Glutamatergic neuron (in vitro differentiated cells): ENCODE results near the gene SELENOV. TPM values are rescaled to one million over a fixed set of nuclear protein-coding genes. Genes with fewer than 3 reads are reported as not detected.

Source experiments
- DNase-seq: peaks from one replicate; pipeline ENCODE4 v3.0.0; 2022
- H3K27ac Mint-ChIP-seq: one replicate; pipeline ENCODE4 v1.8.0; 2020; ENCODE audit warnings: mild to moderate bottlenecking, mixed read lengths, inconsistent platforms; ENCODE audit not compliant: unreplicated experiment
- H3K27me3 Mint-ChIP-seq: one replicate; pipeline ENCODE4 v1.8.0; 2020; ENCODE audit warnings: mild to moderate bottlenecking, moderate library complexity, mixed read lengths, inconsistent platforms; ENCODE audit not compliant: unreplicated experiment
- H3K36me3 Mint-ChIP-seq: one replicate; pipeline ENCODE4 v1.8.0; 2020; ENCODE audit warnings: mild to moderate bottlenecking, mixed read lengths, inconsistent platforms; ENCODE audit not compliant: unreplicated experiment
- H3K4me1 Mint-ChIP-seq: one replicate; pipeline ENCODE4 v1.8.0; 2020; ENCODE audit warnings: mild to moderate bottlenecking, low read depth, mixed read lengths, inconsistent platforms; ENCODE audit not compliant: unreplicated experiment
- H3K4me3 Mint-ChIP-seq: one replicate; pipeline ENCODE4 v1.8.0; 2020; ENCODE audit warnings: mild to moderate bottlenecking, mixed read lengths, inconsistent platforms; ENCODE audit not compliant: unreplicated experiment
- H3K9me3 Mint-ChIP-seq: one replicate; pipeline ENCODE4 v1.8.0; 2020; ENCODE audit warnings: mild to moderate bottlenecking, moderate library complexity, mixed read lengths, inconsistent platforms; ENCODE audit not compliant: unreplicated experiment
- total RNA-seq: library from RNA; stranded (reverse); fragmentation: NEBNext Ultra II Directional; extraction: Animal tissue kit (Norgen Biotek cat#: 25700); gene quantifications from one replicate; pipeline ENCODE4 v1.2.1, GENCODE V29; 2021; ENCODE audit not compliant: unreplicated experiment
- TF ChIP-seq, protein P1 (sequence below): fragments of 200-600 bp; sonication (generic); IDR thresholded peaks from one replicate; pipeline ENCODE4 v1.5.0; 2021; ENCODE audit not compliant: partially characterized antibody, unreplicated experiment

SELENOV gene
- total RNA-seq, 1 donor from 2014 or later, result 9.9 TPM

DNA sequence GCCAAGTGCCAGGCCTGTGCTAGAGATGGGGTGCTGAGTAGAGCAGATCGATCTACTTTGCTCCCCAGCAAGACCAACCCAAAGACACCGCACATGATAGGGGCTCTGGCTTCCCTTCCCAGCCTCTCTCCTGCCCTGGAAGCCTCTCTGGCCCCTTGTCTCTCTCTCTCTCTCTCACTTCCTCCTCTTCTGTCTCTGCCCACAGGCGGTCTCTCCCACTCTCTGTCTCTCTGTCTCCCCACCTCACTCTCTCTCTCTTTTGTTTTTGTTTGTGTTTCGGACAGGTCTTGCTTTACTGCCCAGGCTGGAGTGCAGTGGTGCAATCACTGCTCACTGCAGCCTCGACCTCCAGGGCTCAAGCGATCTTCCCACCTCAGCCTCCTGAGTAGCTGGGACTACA is 1.3 kb downstream of the SELENOV start:
- Mint-ChIP-seq H3K27ac (peak overlapping the region; percentile 69), H3K4me3 (peak overlapping the region; percentile 89), H3K4me1 (peaks cover 14% of the 10 kb centered on the region), H3K9me3 (peaks cover 28% of the 10 kb centered on the region), H3K36me3 (peaks cover 5% of the 10 kb centered on the region), H3K27me3 (peaks cover 24% of the 10 kb centered on the region)
- TF ChIP-seq, protein P1, sequence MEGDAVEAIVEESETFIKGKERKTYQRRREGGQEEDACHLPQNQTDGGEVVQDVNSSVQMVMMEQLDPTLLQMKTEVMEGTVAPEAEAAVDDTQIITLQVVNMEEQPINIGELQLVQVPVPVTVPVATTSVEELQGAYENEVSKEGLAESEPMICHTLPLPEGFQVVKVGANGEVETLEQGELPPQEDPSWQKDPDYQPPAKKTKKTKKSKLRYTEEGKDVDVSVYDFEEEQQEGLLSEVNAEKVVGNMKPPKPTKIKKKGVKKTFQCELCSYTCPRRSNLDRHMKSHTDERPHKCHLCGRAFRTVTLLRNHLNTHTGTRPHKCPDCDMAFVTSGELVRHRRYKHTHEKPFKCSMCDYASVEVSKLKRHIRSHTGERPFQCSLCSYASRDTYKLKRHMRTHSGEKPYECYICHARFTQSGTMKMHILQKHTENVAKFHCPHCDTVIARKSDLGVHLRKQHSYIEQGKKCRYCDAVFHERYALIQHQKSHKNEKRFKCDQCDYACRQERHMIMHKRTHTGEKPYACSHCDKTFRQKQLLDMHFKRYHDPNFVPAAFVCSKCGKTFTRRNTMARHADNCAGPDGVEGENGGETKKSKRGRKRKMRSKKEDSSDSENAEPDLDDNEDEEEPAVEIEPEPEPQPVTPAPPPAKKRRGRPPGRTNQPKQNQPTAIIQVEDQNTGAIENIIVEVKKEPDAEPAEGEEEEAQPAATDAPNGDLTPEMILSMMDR, result no peak
- no peak for DNase-seq

DNA sequence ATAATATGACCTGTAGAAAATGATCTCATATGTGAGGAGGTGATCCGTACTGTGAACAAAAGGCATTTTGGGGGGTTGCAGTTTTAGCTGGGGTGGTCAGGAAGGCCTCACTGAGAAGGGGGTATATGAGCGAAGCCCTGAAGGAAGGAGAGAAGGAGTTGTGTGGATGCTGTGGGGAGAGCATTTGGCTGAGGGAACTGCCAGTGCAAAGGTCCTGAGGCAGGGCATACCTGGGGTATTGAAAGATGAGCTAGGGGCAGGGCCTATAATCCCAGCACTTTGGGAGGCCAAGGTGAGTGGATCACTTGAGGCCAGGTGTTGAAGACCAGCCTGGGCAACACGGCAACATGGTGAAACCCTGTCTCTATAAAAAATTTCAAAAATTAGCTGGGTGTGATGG is 2.5 kb downstream of the SELENOV start:
- H3K4me3 Mint-ChIP-seq, result peak overlapping the region; percentile 76

DNA sequence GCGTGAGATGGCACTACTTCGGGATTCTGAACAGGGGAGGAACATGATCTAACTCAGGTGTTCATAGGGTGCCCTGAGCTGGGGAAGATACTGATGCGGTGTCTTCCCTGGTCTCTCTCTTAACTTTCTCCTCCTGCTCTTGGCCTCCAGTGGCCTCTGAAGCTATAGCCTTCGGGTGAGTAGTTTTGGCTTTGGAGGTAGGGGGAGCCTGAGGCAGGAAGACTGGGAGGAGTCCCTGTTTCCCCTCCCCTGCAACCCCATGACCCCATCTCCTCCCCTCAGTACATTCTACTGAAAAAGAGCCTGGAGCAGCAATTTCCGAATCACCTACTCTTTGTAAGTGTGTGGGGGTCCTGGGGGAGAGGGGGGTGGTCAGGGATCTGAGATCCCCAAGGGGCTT is 3.5 kb downstream of the SELENOV start:
- no peak for DNase-seq
- TF ChIP-seq, protein P1, result no peak
- Mint-ChIP-seq H3K4me1 (peaks cover 14% of the 10 kb centered on the region), H3K36me3 (peaks cover 5% of the 10 kb centered on the region), H3K27ac (peak overlapping the region; percentile 12), H3K4me3 (peak overlapping the region; percentile 75), H3K27me3 (peaks cover 24% of the 10 kb centered on the region), H3K9me3 (peaks cover 28% of the 10 kb centered on the region)

More for the DNA sequence above, 2.5 kb downstream of the SELENOV start:
- Mint-ChIP-seq H3K9me3 (peaks cover 28% of the 10 kb centered on the region), H3K36me3 (peaks cover 5% of the 10 kb centered on the region), H3K4me1 (peaks cover 14% of the 10 kb centered on the region), H3K27ac (peak overlapping the region; percentile 29), H3K27me3 (peaks cover 24% of the 10 kb centered on the region)
- DNase-seq, result no peak
- TF ChIP-seq, protein P1, result no peak

DNA sequence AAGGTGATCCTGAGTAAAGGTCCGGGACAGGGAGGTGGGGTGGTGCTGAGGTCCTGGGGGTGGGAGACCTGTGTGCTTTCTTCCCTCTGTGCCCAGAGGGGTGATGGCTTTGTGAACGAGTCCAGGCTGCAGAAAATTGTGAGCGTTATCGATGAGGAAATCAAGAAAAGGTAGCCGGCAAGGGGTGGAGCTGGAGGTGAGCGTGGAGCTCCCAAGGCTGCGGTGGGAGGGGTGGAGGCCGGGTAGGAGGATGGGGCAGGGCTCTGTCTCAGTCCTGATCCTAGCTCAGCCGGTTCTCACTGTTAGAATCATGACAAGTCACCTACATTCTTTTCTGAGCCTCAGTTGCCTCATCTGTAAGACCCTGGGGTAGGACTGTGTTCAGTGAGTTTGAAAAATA is 4.0 kb downstream of the SELENOV start:
- Mint-ChIP-seq H3K4me1 (peaks cover 14% of the 10 kb centered on the region), H3K27me3 (peaks cover 24% of the 10 kb centered on the region), H3K9me3 (peaks cover 24% of the 10 kb centered on the region), H3K36me3 (peaks cover 5% of the 10 kb centered on the region), H3K4me3 (peak overlapping the region; percentile 75), H3K27ac (peak overlapping the region; percentile 52)
- no peak for DNase-seq
- TF ChIP-seq, protein P1, result no peak

DNA sequence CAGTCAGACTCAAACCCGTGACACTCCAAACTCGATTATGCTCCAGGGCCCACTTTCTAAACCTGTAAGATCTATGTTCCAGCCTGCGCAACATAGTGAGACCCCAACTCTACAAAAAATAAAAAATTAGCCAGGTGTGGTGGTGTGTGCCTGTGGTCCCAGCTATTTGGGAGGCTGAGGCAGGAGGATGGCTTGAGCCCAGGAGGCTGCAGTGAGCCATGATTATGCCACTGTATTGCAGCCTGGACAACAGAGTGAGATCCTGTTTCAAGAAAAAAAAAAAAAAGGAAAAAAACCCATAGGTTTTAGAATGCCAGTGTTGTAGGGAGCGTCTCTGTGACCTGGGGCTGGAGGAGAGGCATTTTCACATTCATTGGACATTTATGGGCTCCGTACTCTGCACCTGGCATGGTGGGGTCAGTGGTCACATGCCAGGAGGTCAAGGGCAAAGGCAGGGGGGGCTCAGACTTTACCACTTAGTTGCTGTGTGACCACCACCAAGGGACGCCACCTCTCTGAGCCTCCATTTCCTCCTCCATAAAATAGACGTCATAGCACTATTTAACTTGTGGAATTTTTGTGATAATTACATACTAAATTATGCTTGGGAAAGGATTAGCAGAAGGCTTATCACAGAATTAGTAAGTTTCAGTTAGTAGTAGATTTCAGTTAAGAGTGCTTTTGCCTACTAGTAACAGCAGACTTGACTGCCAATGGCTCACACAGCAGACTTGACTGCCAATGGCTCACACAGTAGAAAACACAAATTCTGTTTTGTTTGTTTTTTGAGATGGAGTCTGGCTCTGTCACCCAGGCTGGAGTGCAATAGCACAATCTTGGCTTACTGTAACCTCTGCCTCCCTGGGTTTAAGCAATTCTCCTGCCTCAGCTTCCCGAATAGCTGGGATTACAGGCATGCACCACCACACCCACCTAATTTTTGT is 5.9 kb downstream of the SELENOV start:
- Mint-ChIP-seq H3K4me1 (peaks cover 19% of the 10 kb centered on the region), H3K27me3 (peaks cover 16% of the 10 kb centered on the region), H3K36me3 (peaks cover 5% of the 10 kb centered on the region), H3K9me3 (peaks cover 21% of the 10 kb centered on the region), H3K27ac (no peak overlapping the region), H3K4me3 (no peak overlapping the region)
- DNase-seq, result no peak
- TF ChIP-seq, protein P1, result no peak
